Lung (tissue), 13 donors: ENCODE results near the gene CYP2C8. TPM values are rescaled to one million over a fixed set of nuclear protein-coding genes. Genes with fewer than 3 reads are reported as not detected.

Experiments
- ATAC-seq: fragments of 200-7000 bp; cut with Tn5 transposase; one replicate; pipeline ENCODE4 v1.9.1; 2020; ENCODE audit warnings: moderate number of reproducible peaks; ENCODE audit not compliant: insufficient read depth, low FRiP score
- DNase-seq, 3 donors: peaks; one replicate each; pipeline ENCODE4 v3.0.0-alpha.2; 2013 to 2017
- H3K27ac ChIP-seq, 2 donors: one replicate each; pipeline ENCODE4 v1.5.1; 2013; ENCODE audit warnings: mild to moderate bottlenecking in 2 of 2, moderate library complexity in 2 of 2, control low read depth in 1 of 2, inconsistent platforms in 1 of 2, low read depth in 1 of 2, low read length in 1 of 2
- H3K27me3 ChIP-seq, 3 donors: one replicate each; pipeline ENCODE4 v1.5.1; 2013; ENCODE audit warnings: low read length in 2 of 3; ENCODE audit not compliant: control insufficient read depth in 3 of 3, insufficient read depth in 3 of 3
- H3K36me3 ChIP-seq, 4 donors: one replicate each; pipeline ENCODE4 v1.5.1; 2013; ENCODE audit warnings: low read length in 4 of 4, mild to moderate bottlenecking in 1 of 4, moderate library complexity in 1 of 4; ENCODE audit not compliant: control insufficient read depth in 4 of 4, insufficient read depth in 4 of 4
- H3K4me1 ChIP-seq, 5 donors: one replicate each; pipeline ENCODE4 v1.5.1; 2013; ENCODE audit warnings: low read length in 5 of 5, mild to moderate bottlenecking in 2 of 5, moderate library complexity in 1 of 5; ENCODE audit not compliant: control insufficient read depth in 5 of 5, insufficient read depth in 5 of 5
- H3K4me3 ChIP-seq: one replicate; pipeline ENCODE4 v1.5.1; 2013; ENCODE audit warnings: mild to moderate bottlenecking, control low read depth, moderate library complexity
- H3K9ac ChIP-seq, 2 donors: one replicate each; pipeline ENCODE4 v1.5.1; 2013; ENCODE audit warnings: low read length in 2 of 2, control low read depth in 1 of 2; ENCODE audit not compliant: insufficient read depth in 1 of 2
- H3K9me3 ChIP-seq, 4 donors: one replicate each; pipeline ENCODE4 v1.5.1; 2013; ENCODE audit warnings: low read length in 3 of 4, mild to moderate bottlenecking in 1 of 4, moderate library complexity in 1 of 4; ENCODE audit not compliant: control insufficient read depth in 4 of 4, insufficient read depth in 3 of 4
- polyA plus RNA-seq, 2 donors: library from polyadenylated mRNA; stranded (reverse); fragments of 200-250 nt; gene quantifications; one replicate each; pipeline ENCODE4 v1.2.1, GENCODE V29; 2013
- small RNA-seq: library from RNA; depleted of rRNA; stranded (forward); fragments of <200 nt; gene quantifications from one replicate; pipeline ENCODE3, GENCODE V24; 2014; ENCODE audit warnings: low replicate concordance
- total RNA-seq, 2 donors: library from RNA; depleted of rRNA in 1 of 2; stranded (reverse); fragments of >200 nt in 1 of 2; gene quantifications; one replicate each; pipeline ENCODE4 v1.2.1, GENCODE V29; 2014 to 2021
- TF ChIP-seq, protein P1 (sequence below): IDR thresholded peaks from 2 replicates; pipeline ENCODE4 v1.5.1; 2012; ENCODE audit warnings: mild to moderate bottlenecking; ENCODE audit errors: control extremely low read depth, extremely low read depth
- donor health status: control.
- donor health status: control.
- donor health status: Bipolar disorder and iron deficiency.
- donor health status: healthy.
- donor health status: DM: yes; HTN: yes; CAD: no.

The CYP2C8 gene
- total and polyA plus RNA-seq, 4 donors, result 0.25 to 1.5 (median 0.77) TPM

DNA sequence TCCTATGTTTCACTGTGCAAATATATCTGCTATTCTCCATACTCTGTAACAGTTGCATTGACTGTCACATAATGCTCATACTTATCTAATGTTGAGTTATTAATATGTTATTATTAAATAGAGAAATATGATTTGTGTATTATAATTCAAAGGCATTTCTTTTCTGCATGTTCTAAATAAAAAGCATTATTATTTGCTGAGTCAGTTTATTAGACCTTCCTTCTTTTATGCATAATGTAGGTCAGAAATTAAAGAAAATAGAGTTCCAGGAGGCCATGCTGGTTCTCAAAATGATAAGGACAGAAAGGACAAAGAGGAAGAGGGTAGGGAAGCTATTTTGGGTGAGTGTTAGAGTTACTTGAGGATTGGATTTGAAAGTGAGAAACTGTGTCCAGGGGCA lies 80.1 kb downstream of the CYP2C8 start:
- H3K4me3 ChIP-seq, result no peak overlapping the region
- DNase-seq (no peak), ATAC-seq (no peak)
- H3K9ac ChIP-seq, result no peak overlapping the region
- H3K4me1 ChIP-seq, result no peaks in the 10 kb centered on the region
- H3K9me3 ChIP-seq, result peaks cover 0 to 10% (median 5%) of the 10 kb centered on the region in 4 donors
- TF ChIP-seq, protein P1, sequence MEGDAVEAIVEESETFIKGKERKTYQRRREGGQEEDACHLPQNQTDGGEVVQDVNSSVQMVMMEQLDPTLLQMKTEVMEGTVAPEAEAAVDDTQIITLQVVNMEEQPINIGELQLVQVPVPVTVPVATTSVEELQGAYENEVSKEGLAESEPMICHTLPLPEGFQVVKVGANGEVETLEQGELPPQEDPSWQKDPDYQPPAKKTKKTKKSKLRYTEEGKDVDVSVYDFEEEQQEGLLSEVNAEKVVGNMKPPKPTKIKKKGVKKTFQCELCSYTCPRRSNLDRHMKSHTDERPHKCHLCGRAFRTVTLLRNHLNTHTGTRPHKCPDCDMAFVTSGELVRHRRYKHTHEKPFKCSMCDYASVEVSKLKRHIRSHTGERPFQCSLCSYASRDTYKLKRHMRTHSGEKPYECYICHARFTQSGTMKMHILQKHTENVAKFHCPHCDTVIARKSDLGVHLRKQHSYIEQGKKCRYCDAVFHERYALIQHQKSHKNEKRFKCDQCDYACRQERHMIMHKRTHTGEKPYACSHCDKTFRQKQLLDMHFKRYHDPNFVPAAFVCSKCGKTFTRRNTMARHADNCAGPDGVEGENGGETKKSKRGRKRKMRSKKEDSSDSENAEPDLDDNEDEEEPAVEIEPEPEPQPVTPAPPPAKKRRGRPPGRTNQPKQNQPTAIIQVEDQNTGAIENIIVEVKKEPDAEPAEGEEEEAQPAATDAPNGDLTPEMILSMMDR, result no peak
- H3K27me3 ChIP-seq, result no peaks in the 10 kb centered on the region
- H3K36me3 ChIP-seq, result no peaks in the 10 kb centered on the region
- H3K27ac ChIP-seq, result no peak overlapping the region

Small RNAs within 50 kb of the gene (small RNA-seq; reads per million reads assigned to genes)
- gene CYP2C60P, result not detected

Other genes starting within 250 kb of the CYP2C8 start
- gene CYP2C9, start 130.8 kb downstream of the CYP2C8 start, total RNA-seq, result 1 to 10 TPM in 1 of 2 donors, under 1 TPM in 1; 0.80 to 3.9 TPM
- under 1 TPM; 0.08 to 0.26 TPM for gene CYP2C9, start 130.8 kb downstream of the CYP2C8 start, polyA plus RNA-seq
- not detected for gene ACSM6, start 124.7 kb upstream of the CYP2C8 start, total RNA-seq
- gene ACSM6, start 124.7 kb upstream of the CYP2C8 start, polyA plus RNA-seq, result not detected
- 100 to 1,000 TPM in 1 of 2 donors, 10 to 100 TPM in 1; 61.4 to 243 TPM for gene PDLIM1, start 221.5 kb upstream of the CYP2C8 start, total RNA-seq
- gene PDLIM1, start 221.5 kb upstream of the CYP2C8 start, polyA plus RNA-seq, result 100 to 1,000 TPM; 156 to 200 TPM